A673 (cell line): ENCODE data around the gene DCANP1. TPM values are rescaled to one million over a fixed set of nuclear protein-coding genes. Genes with fewer than 3 reads are reported as not detected.
"Not testable (repeated sequence)": the region's sequence is repeated elsewhere in the genome, so short reads cannot be mapped to it uniquely, and the experiment has no call there.

Source experiments
- Bru-seq: library from RNA; stranded (reverse); fragments of 400-500 nt; gene quantifications from one replicate; lab custom pipeline; 2021; lab: Mats Ljungman, UMichigan
- BruChase-seq, 2 experiments: library from RNA; stranded (reverse); fragments of 400-500 nt; gene quantifications; one replicate each; lab custom pipeline; 2021; lab: Mats Ljungman, UMichigan
- BruUV-seq: library from RNA; stranded (reverse); fragments of 400-500 nt; replicated peaks from 2 replicates; lab custom pipeline; 2021; lab: Mats Ljungman, UMichigan
- CTCF ChIA-PET: fragments of 300-600 bp; sonication (Branson Sonifier 250); formaldehyde crosslinking; loops from one replicate; lab custom pipeline; 2022; ENCODE audit warnings: antibody characterized with exemption; lab: Charles Lee
- POLR2A ChIA-PET: fragments of 300-600 bp; sonication (Branson Sonifier 250); formaldehyde crosslinking; loops from one replicate; lab custom pipeline; 2022; ENCODE audit warnings: antibody characterized with exemption; ENCODE audit not compliant: low non-redundant PET; lab: Charles Lee
- DNase-seq: peaks from one replicate; pipeline ENCODE4 v3.0.0-alpha.2; 2015; ENCODE audit warnings: low spot score
- H3K27ac ChIP-seq: fragments of 200-600 bp; sonication (generic); 2 replicates; pipeline ENCODE4 v1.5.1; 2016; ENCODE audit warnings: mixed run types, low read depth, mild to moderate bottlenecking, mixed read lengths, antibody characterized with exemption, low read length; ENCODE audit not compliant: poor library complexity, severe bottlenecking
- H3K27me3 ChIP-seq: fragments of 200-600 bp; sonication (generic); replicated peaks from 2 replicates; pipeline ENCODE4 v1.6.1; 2017; ENCODE audit warnings: mixed run types, low read depth, mild to moderate bottlenecking, mixed read lengths, antibody characterized with exemption, low read length; ENCODE audit not compliant: insufficient read depth, poor library complexity
- H3K36me3 ChIP-seq: fragments of 200-600 bp; sonication (generic); 2 replicates; pipeline ENCODE4 v1.6.1; 2016; ENCODE audit warnings: mixed run types, mild to moderate bottlenecking, mixed read lengths, antibody characterized with exemption, low read length; ENCODE audit not compliant: insufficient read depth, poor library complexity, severe bottlenecking
- H3K4me1 ChIP-seq: fragments of 200-600 bp; sonication (generic); 2 replicates; pipeline ENCODE4 v1.6.1; 2017; ENCODE audit warnings: mixed run types, mild to moderate bottlenecking, mixed read lengths, antibody characterized with exemption, low read length; ENCODE audit not compliant: insufficient read depth, poor library complexity, severe bottlenecking
- H3K4me3 ChIP-seq: fragments of 200-600 bp; sonication (generic); 2 replicates; pipeline ENCODE4 v1.5.1; 2016; ENCODE audit warnings: low read depth, mixed run types, mild to moderate bottlenecking, mixed read lengths, low read length; ENCODE audit not compliant: poor library complexity, severe bottlenecking
- H3K9me3 ChIP-seq: fragments of 200-600 bp; sonication (generic); 2 replicates; pipeline ENCODE4 v1.6.1; 2016; ENCODE audit warnings: mixed run types, low read depth, mild to moderate bottlenecking, mixed read lengths, antibody characterized with exemption, low read length; ENCODE audit not compliant: poor library complexity, severe bottlenecking
- EZH2 ChIP-seq: fragments of 200-600 bp; sonication (generic); IDR thresholded peaks from 2 replicates; pipeline ENCODE4 v1.6.1; 2017; ENCODE audit warnings: borderline replicate concordance, low read depth, mild to moderate bottlenecking, mixed read lengths, antibody characterized with exemption, low read length; ENCODE audit not compliant: poor library complexity, severe bottlenecking
- intact Hi-C: fragments of 100-400 bp; cut with micrococcal nuclease; formaldehyde crosslinking; loops from one replicate; pipeline ENCODE4 v1.10.0; 2022; ENCODE audit not compliant: unreplicated experiment
- long read RNA-seq: library from polyadenylated mRNA; stranded (forward); transcript quantifications from one replicate; pipeline ENCODE4 v2.0.0, GENCODE V29; 2022
- total RNA-seq: library from RNA; stranded (reverse); gene quantifications from 2 replicates; pipeline ENCODE4 v1.2.3, GENCODE V29; 2021
- TF ChIP-seq, protein P1 (sequence below): fragments of 300-800, 200-600 bp; sonication (generic); conservative IDR thresholded peaks from 2 replicates; pipeline ENCODE4 v1.5.1; 2017; ENCODE audit warnings: low read depth, mild to moderate bottlenecking, antibody characterized with exemption, low read length, moderate library complexity, mixed read lengths

Gene DCANP1, protein sequence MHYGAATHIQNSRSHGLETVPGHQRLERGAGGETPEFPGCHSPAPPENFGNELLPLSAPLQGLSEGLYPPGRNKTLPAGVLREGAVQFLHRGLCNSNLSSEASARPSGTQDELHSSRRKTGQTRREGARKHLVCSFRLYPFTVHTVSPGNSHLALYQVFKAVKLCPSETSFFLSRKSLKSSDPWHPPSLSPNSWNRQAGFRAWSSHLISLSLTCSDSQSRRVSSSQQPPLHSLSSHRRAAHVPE
- not detected in 2 replicates for total RNA-seq
- not detected for Bru-seq, nascent RNA
- BruChase-seq, experiment 1, labeled RNA remaining after a 2-hour chase, result not detected
- BruChase-seq, experiment 2, labeled RNA remaining after a 6-hour chase, result not detected
- long read RNA-seq, result 0 reads

DNA sequence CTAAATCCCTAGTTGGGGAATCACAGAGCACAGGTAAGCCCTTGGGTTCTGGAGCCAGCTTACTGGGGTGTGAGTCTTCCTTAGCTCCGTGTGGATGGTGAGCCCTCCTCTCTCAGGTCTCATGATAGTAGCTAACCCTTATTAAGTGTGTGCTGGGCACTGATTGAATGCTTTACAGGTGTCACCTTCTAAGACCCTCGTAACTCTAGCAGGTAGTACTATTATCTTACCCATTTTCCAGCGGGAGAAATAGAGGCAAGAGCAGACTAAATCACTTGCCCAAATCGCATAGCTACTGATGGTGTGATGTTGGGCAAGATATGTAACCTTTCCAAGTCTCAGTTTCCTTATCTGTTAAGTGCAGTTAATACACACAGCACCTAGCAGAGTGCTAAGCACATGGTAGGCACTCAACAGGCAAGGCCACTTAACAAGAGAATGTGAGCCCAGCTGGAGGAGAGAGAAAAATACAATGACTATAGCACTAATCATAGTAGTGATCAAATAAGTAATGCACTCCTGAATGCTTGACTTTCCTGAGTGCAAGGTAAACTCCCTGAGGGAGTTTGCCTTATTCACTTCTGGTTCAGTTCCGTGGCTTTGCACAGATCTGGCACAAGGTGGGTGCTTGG is at the start of gene DCANP1:
DCANP1 (minus strand) TSS at position 51 of the 632 bp plus-strand sequence. CDS start 240 bp downstream, outside the sequence.
- H3K27me3 ChIP-seq, result peaks cover 12% of the 10 kb centered on the region
- POLR2A ChIA-PET, result no interaction called here
- no peaks in the 10 kb centered on the region for H3K4me1 ChIP-seq
- H3K27ac ChIP-seq, result no peak within 1 kb of the TSS
- intact Hi-C loops, result no loop called here
- H3K9me3 ChIP-seq, result no peaks in the 10 kb centered on the region
- H3K4me3 ChIP-seq, result no peak within 1 kb of the TSS
- DNase-seq, result no peak
- TF ChIP-seq, protein P1, sequence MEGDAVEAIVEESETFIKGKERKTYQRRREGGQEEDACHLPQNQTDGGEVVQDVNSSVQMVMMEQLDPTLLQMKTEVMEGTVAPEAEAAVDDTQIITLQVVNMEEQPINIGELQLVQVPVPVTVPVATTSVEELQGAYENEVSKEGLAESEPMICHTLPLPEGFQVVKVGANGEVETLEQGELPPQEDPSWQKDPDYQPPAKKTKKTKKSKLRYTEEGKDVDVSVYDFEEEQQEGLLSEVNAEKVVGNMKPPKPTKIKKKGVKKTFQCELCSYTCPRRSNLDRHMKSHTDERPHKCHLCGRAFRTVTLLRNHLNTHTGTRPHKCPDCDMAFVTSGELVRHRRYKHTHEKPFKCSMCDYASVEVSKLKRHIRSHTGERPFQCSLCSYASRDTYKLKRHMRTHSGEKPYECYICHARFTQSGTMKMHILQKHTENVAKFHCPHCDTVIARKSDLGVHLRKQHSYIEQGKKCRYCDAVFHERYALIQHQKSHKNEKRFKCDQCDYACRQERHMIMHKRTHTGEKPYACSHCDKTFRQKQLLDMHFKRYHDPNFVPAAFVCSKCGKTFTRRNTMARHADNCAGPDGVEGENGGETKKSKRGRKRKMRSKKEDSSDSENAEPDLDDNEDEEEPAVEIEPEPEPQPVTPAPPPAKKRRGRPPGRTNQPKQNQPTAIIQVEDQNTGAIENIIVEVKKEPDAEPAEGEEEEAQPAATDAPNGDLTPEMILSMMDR, result no peak
- TF ChIP-seq EZH2, result no peak
- BruUV-seq, result no TSS peak
- CTCF ChIA-PET, result no interaction called here
- no peaks in the 10 kb centered on the region for H3K36me3 ChIP-seq

DNA sequence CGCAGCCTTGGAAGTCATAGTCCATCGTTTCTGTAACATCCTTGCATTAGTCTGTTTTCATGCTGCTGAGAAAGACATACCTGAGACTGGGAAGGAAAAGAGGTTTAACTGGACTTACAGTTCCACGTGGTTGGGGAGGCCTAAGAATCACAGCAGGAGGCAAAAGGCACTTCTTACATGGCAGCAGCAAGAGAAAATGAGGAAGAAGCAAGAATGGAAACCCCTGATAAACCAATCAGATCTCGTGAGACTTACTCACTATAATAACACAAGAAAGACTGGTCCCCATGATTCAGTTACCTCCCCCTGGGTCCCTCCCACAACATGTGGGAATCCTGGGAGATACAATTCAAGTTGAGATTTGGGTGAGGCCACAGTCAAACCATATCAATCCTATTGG is 48.4 kb upstream of the DCANP1 start:
- H3K4me3 ChIP-seq, BruUV-seq, H3K4me1 ChIP-seq, H3K9me3 ChIP-seq, intact Hi-C loops, DNase-seq, CTCF ChIA-PET, POLR2A ChIA-PET, H3K36me3 ChIP-seq, H3K27ac ChIP-seq: not testable (repeated sequence)
- H3K27me3 ChIP-seq, result peaks cover 17% of the 10 kb centered on the region

DNA sequence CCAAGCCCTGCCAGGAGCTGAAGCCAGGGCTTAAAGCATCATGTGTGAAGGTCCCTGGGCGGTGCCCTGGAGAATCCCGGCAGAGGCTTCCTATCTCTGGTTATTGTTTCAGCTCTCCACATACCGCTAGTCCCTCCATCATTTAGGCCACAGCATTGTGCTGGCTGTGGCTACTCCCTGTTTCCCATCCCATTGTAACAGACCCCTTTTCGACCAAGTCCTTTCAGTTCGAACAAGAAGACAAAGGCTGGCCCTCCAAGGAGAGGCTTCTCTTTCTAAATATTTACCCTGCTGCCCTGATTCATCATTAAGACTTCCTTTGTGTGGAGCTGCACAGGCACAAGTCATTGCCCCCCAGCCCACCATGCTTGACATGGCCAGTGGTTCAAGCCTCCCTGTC is 47.0 kb upstream of the DCANP1 start:
- POLR2A ChIA-PET, result no interaction called here
- Histone ChIP-seq H3K27me3 (peaks cover 30% of the 10 kb centered on the region), H3K4me3 (no peak overlapping the region), H3K27ac (no peak overlapping the region), H3K4me1 (peaks cover 3% of the 10 kb centered on the region), H3K9me3 (no peaks in the 10 kb centered on the region), H3K36me3 (no peaks in the 10 kb centered on the region)
- no TSS peak for BruUV-seq
- intact Hi-C loops, result no loop called here
- no peak for DNase-seq
- CTCF ChIA-PET, result no interaction called here
- TF ChIP-seq EZH2, result no peak
- TF ChIP-seq, protein P1, result no peak
